Measurements from ENCODE around the gene CCDC169.

The CCDC169 gene

GRCh38 chr13:36297366-36298338, at the start of gene CCDC169:
TSS of gene CCDC169 (minus strand) at chr13:36297814. CDS start at chr13:36297719, 95 bp downstream.
- H3K36me3 ChIP-seq (replicated peaks; ENCODE audit: low read depth, low read length), result no peaks in the 10 kb centered on the region
- H3K4me1 ChIP-seq (ENCODE audit: low read length), result no peaks in the 10 kb centered on the region
- H3K27ac ChIP-seq (ENCODE audit: low read length), result no peak within 1 kb of the TSS
- H2AFZ ChIP-seq (ENCODE audit: low read depth, low read length), result no peak within 1 kb of the TSS
- no peak within 1 kb of the TSS for H3K4me3 ChIP-seq (ENCODE audit: low read length)
- no peaks in the 10 kb centered on the region for H3K9me3 ChIP-seq (ENCODE audit: insufficient read depth, low read length)
- H3K9ac ChIP-seq (ENCODE audit: low read length), result no peak within 1 kb of the TSS
- H3K79me2 ChIP-seq (ENCODE audit: low read length), result no peaks in the 10 kb centered on the region
- H4K20me1 ChIP-seq (ENCODE audit: insufficient read depth, low read length), result no peaks in the 10 kb centered on the region
- no peaks in the 10 kb centered on the region for H3K27me3 ChIP-seq (ENCODE audit: low read depth, low read length)
- TF ChIP-seq CTCF (IDR thresholded peaks at IDR 0.05; ENCODE audit: low read depth, low read length) (no peak), EZH2phosphoT487 (IDR thresholded peaks at IDR 0.05; ENCODE audit: low read depth) (no peak)
- no peak within 1 kb of the TSS for H3K4me2 ChIP-seq (ENCODE audit: low read length)

GRCh38 chr13:36346222-36347083, 48.8 kb upstream of the CCDC169 start, which contains the start of gene SPART:
TSS of gene SPART (minus strand) at chr13:36346394. CDS start at chr13:36335830, 10,564 bp downstream.
- no peaks in the 10 kb centered on the region for H3K36me3 ChIP-seq (replicated peaks; ENCODE audit: low read depth, low read length)
- H3K9ac ChIP-seq (ENCODE audit: low read length), result peak within 1 kb of the TSS; percentile 16
- H3K9me3 ChIP-seq (ENCODE audit: insufficient read depth, low read length), result no peaks in the 10 kb centered on the region
- peak within 1 kb of the TSS; percentile 61 for H3K4me2 ChIP-seq (ENCODE audit: low read length)
- H3K79me2 ChIP-seq (ENCODE audit: low read length), result no peaks in the 10 kb centered on the region
- peak within 1 kb of the TSS; percentile 18; the same call in 1 of the 2 replicates for H3K27ac ChIP-seq (ENCODE audit: low read length)
- H3K4me3 ChIP-seq (ENCODE audit: low read length), result peak within 1 kb of the TSS; percentile 64
- no peaks in the 10 kb centered on the region for H3K27me3 ChIP-seq (ENCODE audit: low read depth, low read length)
- peak within 1 kb of the TSS; percentile 59 for H2AFZ ChIP-seq (ENCODE audit: low read depth, low read length)
- no peaks in the 10 kb centered on the region for H4K20me1 ChIP-seq (ENCODE audit: insufficient read depth, low read length)
- TF ChIP-seq EZH2phosphoT487 (IDR thresholded peaks at IDR 0.05; ENCODE audit: low read depth) (no peak), CTCF (IDR thresholded peaks at IDR 0.05; ENCODE audit: low read depth, low read length) (peak; percentile 98)
- H3K4me1 ChIP-seq (ENCODE audit: low read length), result peaks cover 21% of the 10 kb centered on the region

GRCh38 chr13:36345438-36346221, 48.0 kb upstream of the CCDC169 start:
- Histone ChIP-seq H3K4me3 (ENCODE audit: low read length) (no peak overlapping the region), H3K27ac (ENCODE audit: low read length) (no peak overlapping the region)

More at GRCh38 chr13:36345438-36346221, 48.0 kb upstream of the CCDC169 start:
- Histone ChIP-seq H3K79me2 (ENCODE audit: low read length) (no peaks in the 10 kb centered on the region), H2AFZ (ENCODE audit: low read depth, low read length) (no peak overlapping the region), H4K20me1 (ENCODE audit: insufficient read depth, low read length) (no peaks in the 10 kb centered on the region), H3K36me3 (replicated peaks; ENCODE audit: low read depth, low read length) (no peaks in the 10 kb centered on the region), H3K4me2 (ENCODE audit: low read length) (no peak overlapping the region), H3K9ac (ENCODE audit: low read length) (no peak overlapping the region), H3K9me3 (ENCODE audit: insufficient read depth, low read length) (no peaks in the 10 kb centered on the region), H3K4me1 (ENCODE audit: low read length) (peaks cover 15% of the 10 kb centered on the region), H3K27me3 (ENCODE audit: low read depth, low read length) (no peaks in the 10 kb centered on the region)
- TF ChIP-seq EZH2phosphoT487 (IDR thresholded peaks at IDR 0.05; ENCODE audit: low read depth) (no peak), CTCF (IDR thresholded peaks at IDR 0.05; ENCODE audit: low read depth, low read length) (no peak)

All from OCI-LY3 (cell line).